ENCODE results near the gene ADPRS. TPM values are rescaled to one million over a fixed set of nuclear protein-coding genes. Genes with fewer than 3 reads are reported as not detected.

ADPRS gene
- total and polyA plus RNA-seq, 2 donors (not counting 3 experiments of a cell fraction or from before 2014, with no cell fraction given) = 32.9 to 48.1 TPM

DNA sequence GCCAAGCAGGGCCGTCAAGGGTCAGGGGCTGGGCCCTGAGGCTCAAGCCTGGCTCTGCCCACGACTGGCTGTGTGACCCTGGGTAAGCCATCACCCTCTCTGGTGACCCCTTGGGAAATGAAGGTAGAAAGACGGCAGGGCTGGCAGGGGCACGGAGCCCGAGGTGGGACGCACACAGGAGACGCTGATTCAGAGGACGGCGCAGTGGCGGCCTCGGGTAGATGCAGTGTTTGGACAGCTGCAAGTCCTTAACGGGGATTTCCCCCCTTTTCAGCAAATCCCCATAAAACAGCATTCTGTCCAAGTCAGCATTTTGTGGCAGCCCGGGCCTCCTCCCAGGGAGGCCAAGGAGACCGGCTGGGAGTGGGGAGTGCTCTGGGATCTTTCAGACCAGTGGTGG, 19.6 kb downstream of the ADPRS start:
- Histone ChIP-seq H3K9ac (replicated peaks; ENCODE audit: extremely low read depth, insufficient read depth, low read length) (no peak overlapping the region), H4K20me1 (replicated peaks; ENCODE audit: control insufficient read depth, extremely low read depth, insufficient read depth, low read length) (no peaks in the 10 kb centered on the region), H3K9me3 (replicated peaks; ENCODE audit: control insufficient read depth, insufficient read depth, low read length) (no peaks in the 10 kb centered on the region), H3K4me3 (replicated peaks in 1 of 3; ENCODE audit: insufficient read depth in 1 of 3, low read depth in 1 of 3, low read length in 3 of 3) (no peak overlapping the region), H3K4me1 (ENCODE audit: control insufficient read depth, extremely low read depth, insufficient read depth, low read length) (no peaks in the 10 kb centered on the region), H3K9me1 (replicated peaks; ENCODE audit: control insufficient read depth, extremely low read depth, insufficient read depth, low read length) (no peaks in the 10 kb centered on the region), H3K79me2 (ENCODE audit: control insufficient read depth, insufficient read depth, low read length) (no peaks in the 10 kb centered on the region), H2AFZ (ENCODE audit: low read depth, low read length) (no peak overlapping the region), H3K36me3 (ENCODE audit: control insufficient read depth in 2 of 2, extremely low read depth in 1 of 2, insufficient read depth in 2 of 2, low read length in 2 of 2) (no peaks in the 10 kb centered on the region), H3K27ac (ENCODE audit: insufficient read depth, low read depth, low read length) (no peak overlapping the region), H3K4me2 (ENCODE audit: insufficient read depth, low read length) (no peak overlapping the region), H3K27me3 (ENCODE audit: control insufficient read depth in 2 of 2, insufficient read depth in 2 of 2, low read length in 2 of 2) (no peaks in the 10 kb centered on the region)
- DNase-seq (ENCODE audit: low read depth, low spot score) (no peak), FAIRE-seq (no peak)
- dilution Hi-C loops (cut with MboI; ENCODE audit: extremely low pct_ligation_motif_present, low sequenced_read_pairs) = no loop called here
- TF ChIP-seq MYC (IDR thresholded peaks at IDR 0.05; ENCODE audit: low read depth, low read length) = no peak
- no peak for TF ChIP-seq JUN (IDR thresholded peaks at IDR 0.05; ENCODE audit: borderline replicate concordance, insufficient read depth, insufficient read length, low read depth)
- no peak for TF ChIP-seq FOS (IDR thresholded peaks at IDR 0.05; ENCODE audit: borderline replicate concordance, insufficient read depth, low read length)
- TF ChIP-seq MAX (IDR thresholded peaks at IDR 0.05; ENCODE audit: insufficient read depth, insufficient read length) = no peak
- no peak for TF ChIP-seq POLR2AphosphoS5 (IDR thresholded peaks at IDR 0.05; ENCODE audit: insufficient read depth, low read depth, low read length)
- no peak for TF ChIP-seq CTCF (IDR thresholded peaks at IDR 0.05; ENCODE audit: extremely low read depth in 1 of 2, insufficient read depth in 1 of 2, low read depth in 1 of 2, low read length in 2 of 2)
- TF ChIP-seq GATA2 (IDR thresholded peaks at IDR 0.05; ENCODE audit: insufficient read depth, insufficient read length, low read depth, low read length) = no peak
- no peak for TF ChIP-seq EZH2 (IDR thresholded peaks at IDR 0.05; ENCODE audit: borderline replicate concordance, low read depth, low read length, severe bottlenecking)
- TF ChIP-seq POLR2A (IDR thresholded peaks at IDR 0.05; ENCODE audit: low read depth, low read length) = no peak
- BruUV-seq (replicated peaks) = no TSS peak
- ChIA-PET POLR2A (no interaction called here), CTCF (interaction anchor here (2.1 to 2.9 kb wide), 2 partner anchors 9 to 26 kb away, joined by 9 read pairs; no protein-coding TSS in a partner anchor)
- intact Hi-C loops (cut with micrococcal nuclease) = no loop called here

All from endothelial cell of umbilical vein (primary cell).